Glutamatergic neuron (in vitro differentiated cells): ENCODE results near the gene SLC26A1. TPM values are rescaled to one million over a fixed set of nuclear protein-coding genes. Genes with fewer than 3 reads are reported as not detected.
A peak's percentile ranks its signal among the peaks of the same experiment; 100 is the strongest.

Source experiments
- DNase-seq: peaks from one replicate; pipeline ENCODE4 v3.0.0; 2022
- H3K27ac Mint-ChIP-seq: one replicate; pipeline ENCODE4 v1.8.0; 2020; ENCODE audit warnings: mild to moderate bottlenecking, mixed read lengths, inconsistent platforms; ENCODE audit not compliant: unreplicated experiment
- H3K27me3 Mint-ChIP-seq: one replicate; pipeline ENCODE4 v1.8.0; 2020; ENCODE audit warnings: mild to moderate bottlenecking, moderate library complexity, mixed read lengths, inconsistent platforms; ENCODE audit not compliant: unreplicated experiment
- H3K36me3 Mint-ChIP-seq: one replicate; pipeline ENCODE4 v1.8.0; 2020; ENCODE audit warnings: mild to moderate bottlenecking, mixed read lengths, inconsistent platforms; ENCODE audit not compliant: unreplicated experiment
- H3K4me1 Mint-ChIP-seq: one replicate; pipeline ENCODE4 v1.8.0; 2020; ENCODE audit warnings: mild to moderate bottlenecking, low read depth, mixed read lengths, inconsistent platforms; ENCODE audit not compliant: unreplicated experiment
- H3K4me3 Mint-ChIP-seq: one replicate; pipeline ENCODE4 v1.8.0; 2020; ENCODE audit warnings: mild to moderate bottlenecking, mixed read lengths, inconsistent platforms; ENCODE audit not compliant: unreplicated experiment
- H3K9me3 Mint-ChIP-seq: one replicate; pipeline ENCODE4 v1.8.0; 2020; ENCODE audit warnings: mild to moderate bottlenecking, moderate library complexity, mixed read lengths, inconsistent platforms; ENCODE audit not compliant: unreplicated experiment
- CTCF ChIP-seq: fragments of 200-600 bp; sonication (generic); IDR thresholded peaks from one replicate; pipeline ENCODE4 v1.5.0; 2021; ENCODE audit not compliant: partially characterized antibody, unreplicated experiment
- total RNA-seq: library from RNA; stranded (reverse); fragmentation: NEBNext Ultra II Directional; extraction: Animal tissue kit (Norgen Biotek cat#: 25700); gene quantifications from one replicate; pipeline ENCODE4 v1.2.1, GENCODE V29; 2021; ENCODE audit not compliant: unreplicated experiment

Gene SLC26A1
- total RNA-seq, 1 donor from 2014 or later: 0.54 TPM

GRCh38 chr4:986428-986878 lies 6.8 kb downstream of the SLC26A1 start:
- DNase-seq: no peak
- H3K4me3 Mint-ChIP-seq: peak overlapping the region; percentile 92
- TF ChIP-seq CTCF: no peak
- peaks cover 1% of the 10 kb centered on the region for H3K9me3 Mint-ChIP-seq
- peaks cover 5% of the 10 kb centered on the region for H3K27me3 Mint-ChIP-seq
- H3K27ac Mint-ChIP-seq: peak overlapping the region; percentile 48
- H3K36me3 Mint-ChIP-seq: no peaks in the 10 kb centered on the region
- H3K4me1 Mint-ChIP-seq: peaks cover 20% of the 10 kb centered on the region

GRCh38 chr4:985123-985830 lies 7.9 kb downstream of the SLC26A1 start:
- H3K27ac Mint-ChIP-seq: no peak overlapping the region

GRCh38 chr4:984336-985054 lies 8.7 kb downstream of the SLC26A1 start:
- H3K27ac Mint-ChIP-seq: no peak overlapping the region
- peaks cover 20% of the 10 kb centered on the region for H3K4me1 Mint-ChIP-seq
- peaks cover 1% of the 10 kb centered on the region for H3K9me3 Mint-ChIP-seq
- TF ChIP-seq CTCF: no peak
- no peak for DNase-seq
- H3K4me3 Mint-ChIP-seq: peak overlapping the region; percentile 52
- H3K36me3 Mint-ChIP-seq: no peaks in the 10 kb centered on the region
- peaks cover 5% of the 10 kb centered on the region for H3K27me3 Mint-ChIP-seq

More at GRCh38 chr4:985123-985830, 7.9 kb downstream of the SLC26A1 start:
- no peak for DNase-seq
- H3K4me3 Mint-ChIP-seq: peak overlapping the region; percentile 92
- H3K4me1 Mint-ChIP-seq: peaks cover 20% of the 10 kb centered on the region
- H3K9me3 Mint-ChIP-seq: peaks cover 1% of the 10 kb centered on the region
- H3K27me3 Mint-ChIP-seq: peaks cover 5% of the 10 kb centered on the region
- no peak for TF ChIP-seq CTCF
- no peaks in the 10 kb centered on the region for H3K36me3 Mint-ChIP-seq

GRCh38 chr4:982814-983213 lies 10.4 kb downstream of the SLC26A1 start:
- H3K4me3 Mint-ChIP-seq: peak overlapping the region; percentile 39
- no peak for DNase-seq
- no peaks in the 10 kb centered on the region for H3K9me3 Mint-ChIP-seq
- peaks cover 7% of the 10 kb centered on the region for H3K27me3 Mint-ChIP-seq
- no peak overlapping the region for H3K27ac Mint-ChIP-seq
- H3K4me1 Mint-ChIP-seq: peaks cover 20% of the 10 kb centered on the region
- no peak for TF ChIP-seq CTCF
- no peaks in the 10 kb centered on the region for H3K36me3 Mint-ChIP-seq

GRCh38 chr4:982291-982690 lies 10.9 kb downstream of the SLC26A1 start:
- Mint-ChIP-seq H3K4me1 (peaks cover 20% of the 10 kb centered on the region), H3K4me3 (no peak overlapping the region), H3K27ac (no peak overlapping the region), H3K27me3 (peaks cover 7% of the 10 kb centered on the region), H3K9me3 (peaks cover under 1% of the 10 kb centered on the region), H3K36me3 (no peaks in the 10 kb centered on the region)
- no peak for TF ChIP-seq CTCF
- no peak for DNase-seq
